Upper lobe of right lung (tissue), 1 donor: ENCODE data around the gene PRUNE2. TPM values are rescaled to one million over a fixed set of nuclear protein-coding genes. Genes with fewer than 3 reads are reported as not detected.
A peak's percentile ranks its signal among the peaks of the same experiment; 100 is the strongest.

Source experiments
- ATAC-seq: fragments of 200-7000 bp; cut with Tn5 transposase; one replicate; pipeline ENCODE4 v1.9.1; 2020; ENCODE audit warnings: mild to moderate bottlenecking, moderate library complexity
- DNase-seq: peaks from one replicate; pipeline ENCODE4 v3.0.0-alpha.2; 2020
- H3K27ac ChIP-seq: fragments of 200-600 bp; one replicate; pipeline ENCODE4 v1.8.0; 2022
- H3K27me3 ChIP-seq: fragments of 200-600 bp; one replicate; pipeline ENCODE4 v1.8.0; 2022; ENCODE audit warnings: mild to moderate bottlenecking
- H3K36me3 ChIP-seq: fragments of 200-600 bp; one replicate; pipeline ENCODE4 v1.8.0; 2022
- H3K4me1 ChIP-seq: fragments of 200-600 bp; one replicate; pipeline ENCODE4 v1.8.0; 2022
- H3K4me3 ChIP-seq: fragments of 200-600 bp; one replicate; pipeline ENCODE4 v1.8.0; 2022; ENCODE audit warnings: mild to moderate bottlenecking
- H3K9me3 ChIP-seq: fragments of 200-600 bp; one replicate; pipeline ENCODE4 v1.8.0; 2022
- CTCF ChIP-seq: fragments of 200-600 bp; IDR thresholded peaks from one replicate; pipeline ENCODE4 v1.8.0; 2022; ENCODE audit warnings: antibody characterized with exemption
- intact Hi-C: fragments of 100-400 bp; cut with DNase I; formaldehyde crosslinking; loops from one replicate; pipeline ENCODE4 v1.11.0; 2022
- total RNA-seq: library from RNA; stranded (reverse); fragmentation: NEBNext Ultra II Directional; extraction: Animal tissue kit (Norgen Biotek cat#: 25700); gene quantifications from one replicate; pipeline ENCODE4 v1.2.1, GENCODE V29; 2021
- donor health status: DM: no; HTN: yes; CAD: no; lungs with severe emphysema.

PRUNE2 gene
- total RNA-seq, 1 donor from 2014 or later = 7.4 TPM

- no peaks in the 10 kb centered on the region for H3K4me1 ChIP-seq
- no peaks in the 10 kb centered on the region for H3K9me3 ChIP-seq
- no peak for TF ChIP-seq CTCF
- ATAC-seq (no peak), DNase-seq (peak; percentile 67)
- H3K27me3 ChIP-seq = no peaks in the 10 kb centered on the region
- peak overlapping the region; percentile 60 for H3K27ac ChIP-seq
- H3K4me3 ChIP-seq = peak overlapping the region; percentile 50
- intact Hi-C loops = no loop called here
- no peaks in the 10 kb centered on the region for H3K36me3 ChIP-seq
Observed at GRCh38 chr9:76571743-76572146, 334.2 kb downstream of the PRUNE2 start.

GRCh38 chr9:76571288-76571687 is 334.6 kb downstream of the PRUNE2 start:
- Histone ChIP-seq H3K9me3 (no peaks in the 10 kb centered on the region), H3K27ac (peak overlapping the region; percentile 60), H3K36me3 (no peaks in the 10 kb centered on the region), H3K4me3 (peak overlapping the region; percentile 50), H3K27me3 (no peaks in the 10 kb centered on the region), H3K4me1 (no peaks in the 10 kb centered on the region)
- ATAC-seq (peak; percentile 83), DNase-seq (no peak)
- TF ChIP-seq CTCF = no peak
- intact Hi-C loops = no loop called here

GRCh38 chr9:76570826-76571225 is 335.1 kb downstream of the PRUNE2 start:
- Histone ChIP-seq H3K4me3 (no peak overlapping the region), H3K27me3 (no peaks in the 10 kb centered on the region), H3K4me1 (no peaks in the 10 kb centered on the region), H3K27ac (no peak overlapping the region), H3K9me3 (no peaks in the 10 kb centered on the region), H3K36me3 (no peaks in the 10 kb centered on the region)
- intact Hi-C loops = no loop called here
- TF ChIP-seq CTCF = no peak
- ATAC-seq (no peak), DNase-seq (no peak)

GRCh38 chr9:76567086-76567485 is 338.8 kb downstream of the PRUNE2 start:
- no peaks in the 10 kb centered on the region for H3K9me3 ChIP-seq
- H3K36me3 ChIP-seq = no peaks in the 10 kb centered on the region
- intact Hi-C loops = no loop called here
- ATAC-seq (no peak), DNase-seq (no peak)
- no peaks in the 10 kb centered on the region for H3K4me1 ChIP-seq
- no peak overlapping the region for H3K27ac ChIP-seq
- H3K4me3 ChIP-seq = no peak overlapping the region
- H3K27me3 ChIP-seq = no peaks in the 10 kb centered on the region
- no peak for TF ChIP-seq CTCF

GRCh38 chr9:76564297-76564696 is 341.6 kb downstream of the PRUNE2 start:
- intact Hi-C loops = no loop called here
- Histone ChIP-seq H3K27ac (no peak overlapping the region), H3K4me3 (no peak overlapping the region), H3K4me1 (no peaks in the 10 kb centered on the region), H3K36me3 (no peaks in the 10 kb centered on the region), H3K9me3 (no peaks in the 10 kb centered on the region), H3K27me3 (no peaks in the 10 kb centered on the region)
- TF ChIP-seq CTCF = no peak
- ATAC-seq = no peak
- no peak for DNase-seq

GRCh38 chr9:76562511-76562911 is 343.4 kb downstream of the PRUNE2 start:
- no peak overlapping the region for H3K4me3 ChIP-seq
- H3K27ac ChIP-seq = peak overlapping the region; percentile 4
- intact Hi-C loops = no loop called here
- H3K36me3 ChIP-seq = no peaks in the 10 kb centered on the region
- no peaks in the 10 kb centered on the region for H3K9me3 ChIP-seq
- H3K27me3 ChIP-seq = no peaks in the 10 kb centered on the region
- no peak for TF ChIP-seq CTCF
- DNase-seq (no peak), ATAC-seq (no peak)
- H3K4me1 ChIP-seq = no peaks in the 10 kb centered on the region
